ENCODE results near the gene FAM131A.

DNA sequence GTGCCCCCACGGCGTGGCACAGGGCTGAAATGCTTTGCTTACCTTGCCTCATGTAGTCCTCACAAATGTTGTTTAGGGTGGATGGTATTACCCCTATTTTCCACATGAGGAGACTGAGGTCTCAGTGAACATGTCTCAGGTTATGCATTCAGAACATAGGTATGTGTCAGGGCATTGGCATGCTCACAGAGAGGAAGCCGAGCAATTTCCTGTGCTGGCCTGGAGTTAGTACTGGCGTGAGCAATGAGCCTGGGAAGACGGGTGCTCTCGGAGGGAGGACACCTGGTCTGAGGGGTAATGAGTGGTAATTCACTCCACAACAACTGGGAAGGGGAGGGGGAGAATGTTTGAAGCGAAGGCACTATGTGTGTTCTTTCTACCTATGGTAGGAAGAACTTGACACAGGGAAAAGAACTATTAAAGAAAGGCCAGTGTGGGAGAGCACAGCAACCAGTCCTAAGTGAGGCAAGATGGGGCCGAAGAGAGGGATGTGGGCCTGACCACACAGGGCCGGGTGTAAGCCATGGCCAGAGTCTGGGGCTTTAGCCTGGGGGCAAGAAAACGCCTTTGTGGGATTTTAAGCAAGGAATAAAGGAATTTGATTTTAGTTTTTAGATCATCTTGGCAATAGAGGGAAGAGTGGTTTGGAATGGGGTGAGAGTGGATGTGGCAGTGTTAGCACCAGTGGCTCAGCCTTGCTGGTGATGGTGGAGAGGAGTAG lies 4.9 kb upstream of the FAM131A start:
- TF ChIP-seq GATA3 (IDR thresholded peaks at IDR 0.05; ENCODE audit: low read depth, low read length) (no peak), GATA2 (IDR thresholded peaks at IDR 0.05; ENCODE audit: low read depth, low read length) (no peak)
